Measurements from ENCODE around the gene ARID5B.

- TF ChIP-seq SIN3A (IDR thresholded peaks at IDR 0.05; ENCODE audit: borderline replicate concordance, low read depth, low read length) (no peak), CTCF (IDR thresholded peaks at IDR 0.05) (no peak), SMC3 (IDR thresholded peaks at IDR 0.05; ENCODE audit: low read depth, low read length) (no peak)
Observed at GRCh38 chr10:62085404-62085803, 183.9 kb downstream of the ARID5B start.
